Metanephros (tissue), 2 donors: ENCODE data around the gene MOSPD3. TPM values are rescaled to one million over a fixed set of nuclear protein-coding genes. Genes with fewer than 3 reads are reported as not detected.

Source experiments
- small RNA-seq: library from RNA; depleted of rRNA; stranded (forward); fragments of <200 nt; gene quantifications from one replicate; pipeline ENCODE3, GENCODE V24; 2014; ENCODE audit warnings: low replicate concordance
- total RNA-seq: library from RNA; depleted of rRNA; stranded (reverse); fragments of >200 nt; gene quantifications from one replicate; pipeline ENCODE4 v1.2.3, GENCODE V29; 2014

MOSPD3 gene
- 15.4 TPM for total RNA-seq

GRCh38 chr7:100611983-100612729 lies at the start of gene MOSPD3:
TSS of gene MOSPD3 (plus strand) at chr7:100612540. CDS start at chr7:100612792, 252 bp downstream.

GRCh38 chr7:100573691-100574361 lies 38.5 kb upstream of the MOSPD3 start, which contains the start of gene SAP25:
TSS of gene SAP25 (minus strand) at chr7:100573900. CDS start at chr7:100573742, 158 bp downstream.

GRCh38 chr7:100585511-100586265 lies 26.7 kb upstream of the MOSPD3 start, which contains the start of gene LRCH4:
TSS of gene LRCH4 (minus strand) at chr7:100586129. CDS start at chr7:100586100, 29 bp downstream.

GRCh38 chr7:100586266-100587025 lies 25.9 kb upstream of the MOSPD3 start, which contains the start of gene FBXO24:
TSS of gene FBXO24 (plus strand) at chr7:100586328. CDS start at chr7:100586626, 298 bp downstream.

GRCh38 chr7:100641463-100641859 lies 29.1 kb downstream of the MOSPD3 start, which contains the start of gene TFR2:
TSS of gene TFR2 (minus strand) at chr7:100641552. CDS start at chr7:100641509, 43 bp downstream.

GRCh38 chr7:100655908-100656674 lies 43.8 kb downstream of the MOSPD3 start, which contains the start of gene ACTL6B:
TSS of gene ACTL6B (minus strand) at chr7:100656448. CDS start at chr7:100656354, 94 bp downstream.

Small RNA genes lying within 50 kb of the gene (small RNA-seq; reads per million reads assigned to genes)
- not detected for gene SAP25

Other genes starting within 250 kb of the MOSPD3 start
- 6.1 TPM for gene PILRA, start 239.1 kb upstream of the MOSPD3 start, total RNA-seq
- 2.0 TPM for gene ZCWPW1, start 183.8 kb upstream of the MOSPD3 start, total RNA-seq
- gene MEPCE, start 182.7 kb upstream of the MOSPD3 start, total RNA-seq = 42.0 TPM
- 20.1 TPM for gene PPP1R35, start 176.0 kb upstream of the MOSPD3 start, total RNA-seq
- 0.58 TPM for gene SPACDR, start 148.3 kb upstream of the MOSPD3 start, total RNA-seq
- 41.9 TPM for gene TSC22D4, start 133.3 kb upstream of the MOSPD3 start, total RNA-seq
- gene NYAP1, start 128.6 kb upstream of the MOSPD3 start, total RNA-seq = 2.9 TPM
- 13.9 TPM for gene AGFG2, start 73.3 kb upstream of the MOSPD3 start, total RNA-seq
- 2.7 TPM for gene SAP25, start 38.6 kb upstream of the MOSPD3 start, total RNA-seq
- gene LRCH4, start 26.4 kb upstream of the MOSPD3 start, total RNA-seq = 43.5 TPM
- 0.82 TPM for gene FBXO24, start 26.2 kb upstream of the MOSPD3 start, total RNA-seq
- 101 TPM for gene PCOLCE, start 10.2 kb upstream of the MOSPD3 start, total RNA-seq
- 5.3 TPM for gene TFR2, start 29.0 kb downstream of the MOSPD3 start, total RNA-seq
- gene ACTL6B, start 43.9 kb downstream of the MOSPD3 start, total RNA-seq = not detected
- 209 TPM for gene GNB2, start 61.2 kb downstream of the MOSPD3 start, total RNA-seq
- 36.3 TPM for gene GIGYF1, start 81.7 kb downstream of the MOSPD3 start, total RNA-seq
- 46.1 TPM for gene POP7, start 93.6 kb downstream of the MOSPD3 start, total RNA-seq
- not detected for gene EPO, start 107.9 kb downstream of the MOSPD3 start, total RNA-seq
- not detected for gene ZAN, start 121.1 kb downstream of the MOSPD3 start, total RNA-seq
- gene EPHB4, start 215.0 kb downstream of the MOSPD3 start, total RNA-seq = 91.7 TPM
- 25.4 TPM for gene SLC12A9, start 240.2 kb downstream of the MOSPD3 start, total RNA-seq